Stomach (tissue), 9 donors: ENCODE measurements around the gene PTHLH. TPM values are rescaled to one million over a fixed set of nuclear protein-coding genes. Genes with fewer than 3 reads are reported as not detected.

Source experiments
- DNase-seq, 2 donors: peaks; one replicate each; pipeline versions ENCODE4 v3.0.0 to v3.0.0-alpha.2; 2013 to 2019
- H3K27ac ChIP-seq, 5 donors: fragments of 200-600 bp in 4 of 5; sonication (generic) in 4 of 5; one replicate each; pipeline ENCODE4 v1.5.1; 2013 to 2019; ENCODE audit warnings: mild to moderate bottlenecking in 1 of 5, moderate library complexity in 1 of 5
- H3K27me3 ChIP-seq, 3 donors: fragments of 200-600 bp; sonication (generic); one replicate each; pipeline ENCODE4 v1.5.1; 2017 to 2019; ENCODE audit warnings: mixed run types in 1 of 3
- H3K36me3 ChIP-seq, 4 donors: fragments of 200-600 bp; sonication (generic); 1 replicate in 3 of 4; 2 replicates in 1 of 4; pipeline ENCODE4 v1.5.1; 2016 to 2019
- H3K4me1 ChIP-seq, 4 donors: fragments of 200-600 bp; sonication (generic); one replicate each; pipeline ENCODE4 v1.5.1; 2016 to 2019
- H3K4me3 ChIP-seq, 4 donors: fragments of 200-600 bp; sonication (generic) in 3 of 4; one replicate each; pipeline ENCODE4 v1.5.1; 2016 to 2019; ENCODE audit warnings: mild to moderate bottlenecking in 1 of 4
- H3K9me3 ChIP-seq, 4 donors: fragments of 200-600 bp; sonication (generic); one replicate each; pipeline ENCODE4 v1.5.1; 2016 to 2019
- CTCF ChIP-seq, 7 experiments: fragments of 450-650 bp in 4 of 7; fragments of 200-600 bp in 3 of 7; sonication (generic) in 3 of 7; IDR thresholded peaks; one replicate each; pipeline ENCODE4 v1.5.1; 2016 to 2019; ENCODE audit warnings: antibody characterized with exemption in 7 of 7, control low read depth in 2 of 7, mild to moderate bottlenecking in 1 of 7
- EP300 ChIP-seq: sonication (generic); formaldehyde crosslinking; IDR thresholded peaks from one replicate; pipeline ENCODE4 v1.6.1; 2017; ENCODE audit warnings: antibody characterized with exemption
- POLR2A ChIP-seq, 4 donors: fragments of 450-650 bp; IDR thresholded peaks; one replicate each; pipeline ENCODE4 v1.6.1; 2016; ENCODE audit warnings: antibody characterized with exemption in 4 of 4, control low read depth in 2 of 4, mild to moderate bottlenecking in 1 of 4, moderate library complexity in 1 of 4
- POLR2AphosphoS5 ChIP-seq, 3 donors: sonication (generic); formaldehyde crosslinking; IDR thresholded peaks; one replicate each; pipeline ENCODE4 v1.6.1; 2016; ENCODE audit warnings: antibody characterized with exemption in 3 of 3
- WGBS, 5 donors: extraction: QIAGEN DNeasy Blood & Tissue Kit in 3 of 5; methylation state at CpG; one replicate each; pipeline versions ENCODE4 v1.1.5 to v1.1.7; 2013 to 2018; 5-methylcytosine and 5-hydroxymethylcytosine counted together
- intact Hi-C: fragments of 100-400 bp; cut with DNase I; formaldehyde crosslinking; loops from one replicate; pipeline ENCODE4 v1.15.1; 2023; ENCODE audit warnings: low total_unique reads
- polyA plus RNA-seq, 3 donors: library from polyadenylated mRNA; stranded (reverse); fragments of 200-250 nt; gene quantifications; one replicate each; pipeline ENCODE4 v1.2.3, GENCODE V29; 2013
- total RNA-seq, 5 donors: library from RNA; depleted of rRNA; stranded (reverse); fragments of >200 nt; gene quantifications; one replicate each; pipeline versions ENCODE4 v1.1.0 to v1.2.3, GENCODE V29; 2014 to 2016
- donor health status: healthy with polysubstance abuse.
- donor health status: Bipolar disorder and iron deficiency.
- donor health status: healthy.

Gene PTHLH
- total and polyA plus RNA-seq, 8 donors, result 0.58 to 4.8 (median 1.7) TPM; not detected in 2

GRCh38 chr12:27971121-27971489, 1.4 kb downstream of the PTHLH start:
- 12 to 57% (median 38%) methylated on average over 10 to 11 of the region's 11 CpGs for WGBS, 5 donors
- Histone ChIP-seq H3K27ac (peak overlapping the region in 4 of 5 donors; percentile 14 to 80 (median 72)), H3K27me3 (peaks cover 10 to 88% (median 39%) of the 10 kb centered on the region in 3 donors), H3K36me3 (no peaks in the 10 kb centered on the region), H3K4me3 (peak overlapping the region; percentile 54 to 72 (median 61)), H3K9me3 (no peaks in the 10 kb centered on the region), H3K4me1 (peaks cover 33 to 60% (median 55%) of the 10 kb centered on the region in 4 donors)
- intact Hi-C loops, result no loop called here
- no peak for TF ChIP-seq POLR2AphosphoS5 (IDR thresholded peaks at IDR 0.05)
- no peak for TF ChIP-seq POLR2A (IDR thresholded peaks at IDR 0.05)
- no peak for TF ChIP-seq CTCF (IDR thresholded peaks at IDR 0.05)
- TF ChIP-seq EP300, result no peak
- peak in 1 of 2 donors; percentile 45 for DNase-seq

GRCh38 chr12:27970401-27971120, 2.0 kb downstream of the PTHLH start:
- Histone ChIP-seq H3K9me3 (no peaks in the 10 kb centered on the region), H3K4me1 (peaks cover 28 to 55% (median 50%) of the 10 kb centered on the region in 4 donors), H3K36me3 (no peaks in the 10 kb centered on the region), H3K27ac (peak overlapping the region in 4 of 5 donors; percentile 70 to 80 (median 75)), H3K27me3 (peaks cover 10 to 87% (median 33%) of the 10 kb centered on the region in 3 donors), H3K4me3 (peak overlapping the region; percentile 54 to 72 (median 61))
- 3 to 18% (median 8%) methylated on average over 13 to 69 of the region's 69 CpGs for WGBS, 5 donors
- DNase-seq, result peak in 1 of 2 donors; percentile 65
- intact Hi-C loops, result no loop called here
- TF ChIP-seq EP300 (no peak), POLR2AphosphoS5 (IDR thresholded peaks at IDR 0.05) (no peak), CTCF (IDR thresholded peaks at IDR 0.05) (no peak), POLR2A (IDR thresholded peaks at IDR 0.05) (no peak)

- Histone ChIP-seq H3K36me3 (no peaks in the 10 kb centered on the region), H3K9me3 (no peaks in the 10 kb centered on the region), H3K4me1 (peaks cover 21 to 48% (median 42%) of the 10 kb centered on the region in 4 donors), H3K4me3 (peak overlapping the region; percentile 54 to 72 (median 61)), H3K27ac (peak overlapping the region; percentile 45 to 80 (median 70)), H3K27me3 (peaks cover 6 to 83% (median 26%) of the 10 kb centered on the region in 3 donors)
- DNase-seq, result peak; percentile 72 to 86
- intact Hi-C loops, result no loop called here
- WGBS, 5 donors, result 0 to 1% (median 1%) methylated on average over 13 to 55 of the region's 55 CpGs
- TF ChIP-seq CTCF (IDR thresholded peaks at IDR 0.05) (no peak), POLR2AphosphoS5 (IDR thresholded peaks at IDR 0.05) (no peak), POLR2A (IDR thresholded peaks at IDR 0.05) (no peak), EP300 (no peak)
These were observed 2.7 kb downstream of the PTHLH start for GRCh38 chr12:27969624-27970400.

GRCh38 chr12:27968972-27969623, 3.4 kb downstream of the PTHLH start:
- peaks cover 3 to 77% (median 20%) of the 10 kb centered on the region in 3 donors for H3K27me3 ChIP-seq
- WGBS, 5 donors, result 2 to 4% (median 2%) methylated on average over 32 to 38 of the region's 38 CpGs
- peak overlapping the region; percentile 45 to 80 (median 70) for H3K27ac ChIP-seq

More at GRCh38 chr12:27968972-27969623, 3.4 kb downstream of the PTHLH start:
- Histone ChIP-seq H3K4me1 (peaks cover 19 to 41% (median 35%) of the 10 kb centered on the region in 4 donors), H3K9me3 (no peaks in the 10 kb centered on the region), H3K4me3 (peak overlapping the region; percentile 54 to 72 (median 61)), H3K36me3 (no peaks in the 10 kb centered on the region)
- intact Hi-C loops, result no loop called here
- TF ChIP-seq CTCF (IDR thresholded peaks at IDR 0.05) (peak in 1 of 7 experiments; percentile 5), POLR2A (IDR thresholded peaks at IDR 0.05) (no peak)
- peak in 1 of 2 donors; percentile 55 for DNase-seq
